ENCODE measurements around the gene CCDC177.
"Not testable (repeated sequence)": the region's sequence is repeated elsewhere in the genome, so short reads cannot be mapped to it uniquely, and the experiment has no call there.

The CCDC177 gene

GRCh38 chr14:69599431-69599830, 24.8 kb upstream of the CCDC177 start:
- DNase-seq, result not testable (repeated sequence)

- no peak for DNase-seq
These were observed 20.7 kb upstream of the CCDC177 start for GRCh38 chr14:69595336-69595735.

- no peak for DNase-seq
These were observed 20.2 kb upstream of the CCDC177 start for GRCh38 chr14:69594846-69595245.

GRCh38 chr14:69593018-69593677, 18.5 kb upstream of the CCDC177 start:
- no peak for DNase-seq

- DNase-seq, result no peak
These were observed 16.6 kb upstream of the CCDC177 start for GRCh38 chr14:69591317-69591716.

- no peak for DNase-seq
These were observed 12.7 kb upstream of the CCDC177 start for GRCh38 chr14:69587389-69587788.

GRCh38 chr14:69586404-69586803, 11.7 kb upstream of the CCDC177 start:
- no peak for DNase-seq

GRCh38 chr14:69584389-69584788, 9.7 kb upstream of the CCDC177 start:
- DNase-seq, result no peak

- DNase-seq, result no peak
These were observed 8.2 kb upstream of the CCDC177 start for GRCh38 chr14:69582829-69583228.

- no peak for DNase-seq
These were observed 7.5 kb upstream of the CCDC177 start for GRCh38 chr14:69582212-69582611.

GRCh38 chr14:69581316-69581935, 6.8 kb upstream of the CCDC177 start:
- no peak for DNase-seq

- peak; percentile 53 for DNase-seq
These were observed 5.4 kb upstream of the CCDC177 start for GRCh38 chr14:69580009-69580577.

- DNase-seq, result no peak
These were observed 4.8 kb upstream of the CCDC177 start for GRCh38 chr14:69579476-69579875.

- no peak for DNase-seq
These were observed 254 bp upstream of the CCDC177 start for GRCh38 chr14:69574954-69575295.

GRCh38 chr14:69573831-69574262, 824 bp downstream of the CCDC177 start:
- no peak for DNase-seq

- DNase-seq, result no peak
These were observed 1.4 kb downstream of the CCDC177 start for GRCh38 chr14:69573205-69573830.

GRCh38 chr14:69572841-69573135, 1.9 kb downstream of the CCDC177 start:
- DNase-seq, result no peak

GRCh38 chr14:69572030-69572840, 2.4 kb downstream of the CCDC177 start:
- DNase-seq, result no peak

GRCh38 chr14:69571449-69572029, 3.1 kb downstream of the CCDC177 start:
- DNase-seq, result no peak

- DNase-seq, result no peak
These were observed 3.8 kb downstream of the CCDC177 start for GRCh38 chr14:69570836-69571330.

- DNase-seq, result no peak
These were observed 4.8 kb downstream of the CCDC177 start for GRCh38 chr14:69569859-69570258.

GRCh38 chr14:69567563-69567962, 7.1 kb downstream of the CCDC177 start:
- DNase-seq, result no peak

GRCh38 chr14:69561893-69562292, 12.8 kb downstream of the CCDC177 start:
- no peak for DNase-seq

Data from RPMI8226 (cell line).